ENCODE results near the gene TUBB6.
A peak's percentile ranks its signal among the peaks of the same experiment; 100 is the strongest.

Gene TUBB6

DNA sequence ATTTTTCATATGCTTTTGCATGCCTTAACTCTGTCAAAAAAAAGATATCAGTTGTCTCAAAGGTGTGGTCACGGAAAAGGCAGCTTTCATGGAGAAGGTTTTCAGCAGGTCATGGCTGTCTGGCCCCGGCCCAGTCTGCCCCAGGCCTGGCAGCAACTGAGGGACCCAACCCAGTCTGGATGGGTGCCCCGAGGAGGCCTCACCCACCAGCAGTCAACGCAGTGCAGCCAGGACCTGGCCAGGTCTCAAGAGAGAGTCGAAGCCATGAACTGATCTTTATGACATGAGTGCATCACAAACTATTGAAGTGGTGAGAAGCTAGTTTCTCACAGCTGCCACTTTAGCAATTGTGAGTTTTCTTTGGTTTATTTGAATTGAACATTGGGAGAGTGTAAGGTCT, 7.9 kb downstream of the TUBB6 start:
- no peak for DNase-seq

GRCh38 chr18:12317664-12318333, 9.8 kb downstream of the TUBB6 start:
- DNase-seq: no peak

DNA sequence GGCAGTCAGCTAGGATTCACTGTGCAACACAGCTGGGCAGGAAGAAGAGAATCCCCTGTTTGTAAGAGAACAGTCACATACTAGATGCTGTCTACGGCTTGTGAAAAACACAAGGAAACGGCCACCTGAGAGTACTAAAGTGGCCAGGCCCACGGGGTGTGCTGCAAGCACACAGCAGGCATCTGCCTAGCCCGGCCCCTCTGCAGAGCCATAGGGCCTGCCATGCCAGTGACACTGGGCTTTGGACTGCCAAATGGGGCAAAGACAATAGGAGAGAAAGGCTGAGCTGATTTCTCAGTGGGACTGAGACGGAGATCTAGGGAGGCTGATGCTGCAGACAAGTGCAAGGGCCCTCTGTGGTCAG, 10.3 kb downstream of the TUBB6 start:
- DNase-seq: no peak

DNA sequence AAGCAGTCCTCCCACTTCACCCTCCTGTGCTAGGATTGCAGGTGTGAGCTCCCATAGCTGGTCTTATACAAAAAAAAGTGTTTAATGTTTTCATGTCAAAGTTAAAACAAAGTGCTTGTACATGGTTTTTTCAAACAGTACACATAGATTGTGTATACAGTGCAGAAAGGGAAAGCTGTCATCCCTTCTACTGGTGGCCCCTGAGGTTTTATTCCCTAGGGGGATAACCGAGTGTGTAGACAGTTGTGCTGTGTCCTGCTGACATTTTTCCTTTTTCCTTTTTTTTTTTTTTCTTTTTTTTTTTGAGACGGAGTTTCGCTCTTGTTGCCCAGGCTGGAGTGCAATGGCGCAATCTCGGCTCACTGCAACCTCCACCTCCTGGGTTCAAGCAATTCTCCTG, 10.8 kb downstream of the TUBB6 start:
- no peak for DNase-seq

DNA sequence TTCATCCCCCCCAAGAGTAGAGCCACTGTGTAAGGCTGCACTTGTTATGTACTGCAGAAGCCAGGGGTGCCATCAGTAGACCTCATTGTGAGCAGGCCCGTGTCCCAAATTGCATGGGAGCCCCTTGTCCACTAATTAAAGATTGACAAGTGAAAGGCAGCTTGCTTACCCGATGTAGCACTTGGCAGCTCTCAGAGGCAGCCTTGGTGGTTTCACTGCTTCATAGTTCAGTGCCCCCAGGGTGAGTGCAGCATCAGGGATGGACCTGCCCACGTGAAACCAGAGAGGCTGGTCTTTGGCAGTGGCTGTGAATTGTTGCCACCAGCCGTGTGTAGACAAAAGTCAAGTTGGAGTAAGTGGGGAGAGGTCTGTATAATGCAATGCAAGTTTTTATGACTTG, 13.3 kb downstream of the TUBB6 start:
- DNase-seq: no peak

- no peak for DNase-seq
Measured at GRCh38 chr18:12324991-12325725, 17.1 kb downstream of the TUBB6 start.

DNA sequence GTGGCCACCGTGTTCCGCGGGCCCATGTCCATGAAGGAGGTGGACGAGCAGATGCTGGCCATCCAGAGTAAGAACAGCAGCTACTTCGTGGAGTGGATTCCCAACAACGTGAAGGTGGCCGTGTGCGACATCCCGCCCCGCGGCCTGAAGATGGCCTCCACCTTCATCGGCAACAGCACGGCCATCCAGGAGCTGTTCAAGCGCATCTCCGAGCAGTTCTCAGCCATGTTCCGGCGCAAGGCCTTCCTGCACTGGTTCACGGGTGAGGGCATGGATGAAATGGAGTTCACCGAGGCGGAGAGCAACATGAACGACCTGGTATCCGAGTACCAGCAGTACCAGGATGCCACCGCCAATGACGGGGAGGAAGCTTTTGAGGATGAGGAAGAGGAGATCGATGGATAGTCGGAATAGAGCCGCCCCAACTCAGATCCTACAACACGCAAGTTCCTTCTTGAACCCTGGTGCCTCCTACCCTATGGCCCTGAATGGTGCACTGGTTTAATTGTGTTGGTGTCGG, 17.7 kb downstream of the TUBB6 start:
- DNase-seq: no peak

GRCh38 chr18:12326711-12327460, 18.8 kb downstream of the TUBB6 start:
- no peak for DNase-seq

GRCh38 chr18:12327510-12328178, 19.6 kb downstream of the TUBB6 start:
- peak; percentile 92 for DNase-seq

GRCh38 chr18:12328179-12328823, 20.3 kb downstream of the TUBB6 start:
- no peak for DNase-seq

DNA sequence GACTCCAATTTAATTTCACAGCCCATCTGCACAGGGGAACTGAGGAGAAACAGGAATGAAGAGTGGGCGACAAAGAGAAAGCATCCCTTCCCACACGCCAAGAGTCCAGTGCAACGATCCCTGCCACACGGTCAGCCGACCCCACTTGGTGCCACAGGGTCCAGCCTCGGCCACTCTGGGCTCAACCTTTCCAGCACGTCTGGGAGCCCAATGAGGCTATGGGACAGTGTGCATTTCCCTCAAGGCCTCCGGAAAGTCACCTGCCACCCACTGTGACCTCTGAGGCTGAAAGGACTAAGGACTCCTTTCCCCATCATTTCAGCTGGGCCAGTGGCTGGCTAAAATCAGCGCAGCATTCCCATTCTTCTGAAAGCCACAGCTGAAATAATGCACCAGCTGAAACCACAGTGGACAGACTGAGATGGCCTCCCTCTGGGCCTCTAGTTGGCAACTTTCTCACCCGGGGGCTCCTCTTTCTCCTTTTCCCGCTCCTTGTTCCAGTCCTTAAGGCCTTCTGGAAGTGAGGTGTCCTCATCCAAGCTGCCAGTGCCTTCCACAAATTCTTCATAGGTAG, 21.2 kb downstream of the TUBB6 start:
- no peak for DNase-seq

GRCh38 chr18:12330766-12331165, 22.7 kb downstream of the TUBB6 start:
- no peak for DNase-seq

DNA sequence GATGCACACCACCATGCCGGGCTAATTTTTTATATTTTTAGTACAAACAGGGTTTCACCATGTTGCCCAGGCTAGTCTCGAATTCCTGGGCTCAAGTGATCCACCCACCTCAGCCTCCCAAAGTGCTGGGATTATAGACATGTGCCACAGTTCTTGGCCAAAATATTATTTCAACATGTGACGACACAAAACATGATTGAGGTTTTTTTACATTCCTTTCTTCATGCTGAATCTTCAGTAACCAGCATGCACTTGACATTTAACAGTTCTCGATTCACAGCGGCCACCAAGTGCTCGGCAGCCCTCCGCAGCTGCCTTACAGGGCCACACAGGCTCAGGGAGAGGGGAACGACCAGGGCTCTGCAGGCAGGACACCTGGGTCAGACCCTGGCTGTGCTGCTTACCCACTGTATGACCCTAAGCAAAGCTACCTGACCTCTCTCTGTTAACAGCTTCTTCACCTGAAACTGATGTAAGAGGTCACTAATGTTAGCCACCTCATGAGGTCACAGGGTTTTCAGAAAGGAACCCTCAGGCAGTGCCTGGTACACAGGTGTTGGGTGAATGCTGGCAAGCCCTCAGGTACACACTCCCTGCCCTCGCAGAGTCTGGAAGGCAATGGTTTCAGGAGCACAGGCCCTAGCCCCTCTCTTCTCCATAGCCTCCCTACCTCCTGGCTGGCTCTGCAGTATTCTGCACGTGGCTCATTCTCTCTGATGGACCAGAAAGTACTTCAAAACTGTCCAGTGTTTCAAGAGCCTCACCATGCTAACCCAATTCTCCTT, 25.7 kb downstream of the TUBB6 start:
- DNase-seq: no peak

GRCh38 chr18:12334366-12334808, 26.3 kb downstream of the TUBB6 start:
- no peak for DNase-seq

GRCh38 chr18:12334863-12335262, 26.8 kb downstream of the TUBB6 start:
- no peak for DNase-seq

- no peak for DNase-seq
Measured at GRCh38 chr18:12335503-12335902, 27.5 kb downstream of the TUBB6 start.

- no peak for DNase-seq
Measured at GRCh38 chr18:12336171-12336613, 28.2 kb downstream of the TUBB6 start.

DNA sequence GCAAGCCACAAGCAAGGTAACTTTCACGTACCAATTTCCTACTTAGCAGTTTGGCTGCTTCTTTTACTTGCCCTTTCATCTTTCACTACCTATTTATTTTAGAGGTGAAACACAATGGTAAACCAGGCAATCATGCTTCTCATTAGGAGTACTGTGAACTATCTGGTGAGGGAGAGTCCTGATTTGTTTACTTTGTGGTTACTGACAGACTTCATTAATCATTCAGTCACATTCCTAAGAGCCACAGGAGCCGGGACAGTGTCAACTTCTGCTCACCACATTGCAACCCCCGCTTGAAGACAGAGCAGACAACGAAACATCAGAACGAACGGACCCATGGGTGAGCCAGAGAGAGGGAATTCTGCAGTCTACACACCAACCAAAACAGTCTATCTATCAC, 28.8 kb downstream of the TUBB6 start:
- no peak for DNase-seq

GRCh38 chr18:12338382-12338781, 30.3 kb downstream of the TUBB6 start:
- DNase-seq: no peak

DNA sequence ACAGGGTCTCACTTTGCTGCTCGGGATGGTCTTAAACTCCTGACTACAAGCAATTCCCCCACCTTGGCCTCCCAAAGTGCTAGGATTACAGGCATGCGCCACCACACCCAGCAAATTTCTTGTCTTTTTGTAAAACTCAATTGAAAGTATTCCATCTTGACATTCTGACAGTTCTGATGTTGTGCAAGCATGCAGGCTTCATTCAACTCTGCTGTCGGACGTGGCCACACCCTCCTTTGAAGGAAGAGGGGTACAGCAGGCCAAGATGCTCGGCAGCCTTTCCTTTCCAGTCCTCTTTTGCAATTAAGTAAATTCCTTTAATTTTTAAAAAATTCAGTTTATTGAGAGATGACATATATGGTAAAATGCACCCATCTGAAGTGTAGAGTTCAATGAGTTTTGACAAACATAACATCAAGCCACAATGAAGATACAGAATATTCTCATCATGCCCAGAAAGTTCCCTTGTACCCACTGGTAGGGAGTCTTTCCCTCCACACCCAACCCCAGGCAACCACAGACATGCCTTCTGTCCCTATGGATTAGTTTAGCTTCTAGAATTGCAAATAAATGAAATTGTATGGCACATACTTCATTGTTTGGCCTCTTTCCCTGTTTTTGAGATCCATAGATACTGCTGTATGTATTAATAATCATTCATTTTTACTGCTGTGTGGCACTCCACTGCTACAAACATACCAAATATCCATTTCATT, 33.1 kb downstream of the TUBB6 start:
- no peak for DNase-seq

GRCh38 chr18:12342661-12343060, 34.6 kb downstream of the TUBB6 start:
- DNase-seq: no peak
